GM12874 (cell line): ENCODE results near the gene CD70.

Experiments used
- TF ChIP-seq, protein P1 (sequence below): IDR thresholded peaks from 2 replicates; pipeline ENCODE4 v1.5.1; 2011; ENCODE audit warnings: low read depth, mild to moderate bottlenecking, control low read depth, low read length, moderate library complexity; ENCODE audit not compliant: insufficient read depth

Gene CD70

DNA sequence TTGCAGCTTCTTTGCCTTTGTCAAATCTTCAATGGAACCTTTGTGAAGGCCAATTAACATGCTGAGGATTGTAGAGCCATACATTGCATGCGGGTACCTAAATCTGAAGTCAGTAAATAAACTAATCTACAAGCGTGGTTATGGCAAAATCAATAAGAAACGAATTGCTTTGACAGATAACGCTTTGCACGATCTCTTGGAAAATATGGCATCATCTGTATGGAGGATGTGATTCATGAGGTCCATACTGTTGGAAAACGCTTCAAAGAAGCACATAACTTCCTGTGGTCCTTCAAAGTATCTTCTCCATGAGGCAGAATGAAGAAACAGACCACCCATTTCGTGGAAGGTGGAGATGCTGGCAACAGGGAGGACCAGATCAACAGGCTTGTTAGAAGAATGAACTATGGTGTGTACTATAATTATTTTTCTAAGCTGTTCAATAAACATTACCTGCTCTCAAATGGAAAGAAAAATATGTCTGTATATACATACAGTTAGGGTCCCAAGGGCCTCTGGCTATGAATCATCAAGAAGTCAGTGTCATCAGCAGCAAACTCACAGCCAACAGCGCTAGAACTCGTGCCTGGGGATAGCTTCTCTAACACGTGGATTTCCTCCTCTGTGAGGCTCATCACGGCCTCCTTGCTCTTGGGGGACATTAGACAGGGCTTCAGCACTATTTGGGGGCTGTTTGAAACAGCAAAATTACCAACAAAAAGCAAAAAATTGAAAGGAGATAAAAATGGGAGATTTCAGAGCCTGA is 2.9 kb upstream of the CD70 start:
- TF ChIP-seq, protein P1, sequence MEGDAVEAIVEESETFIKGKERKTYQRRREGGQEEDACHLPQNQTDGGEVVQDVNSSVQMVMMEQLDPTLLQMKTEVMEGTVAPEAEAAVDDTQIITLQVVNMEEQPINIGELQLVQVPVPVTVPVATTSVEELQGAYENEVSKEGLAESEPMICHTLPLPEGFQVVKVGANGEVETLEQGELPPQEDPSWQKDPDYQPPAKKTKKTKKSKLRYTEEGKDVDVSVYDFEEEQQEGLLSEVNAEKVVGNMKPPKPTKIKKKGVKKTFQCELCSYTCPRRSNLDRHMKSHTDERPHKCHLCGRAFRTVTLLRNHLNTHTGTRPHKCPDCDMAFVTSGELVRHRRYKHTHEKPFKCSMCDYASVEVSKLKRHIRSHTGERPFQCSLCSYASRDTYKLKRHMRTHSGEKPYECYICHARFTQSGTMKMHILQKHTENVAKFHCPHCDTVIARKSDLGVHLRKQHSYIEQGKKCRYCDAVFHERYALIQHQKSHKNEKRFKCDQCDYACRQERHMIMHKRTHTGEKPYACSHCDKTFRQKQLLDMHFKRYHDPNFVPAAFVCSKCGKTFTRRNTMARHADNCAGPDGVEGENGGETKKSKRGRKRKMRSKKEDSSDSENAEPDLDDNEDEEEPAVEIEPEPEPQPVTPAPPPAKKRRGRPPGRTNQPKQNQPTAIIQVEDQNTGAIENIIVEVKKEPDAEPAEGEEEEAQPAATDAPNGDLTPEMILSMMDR: no peak

DNA sequence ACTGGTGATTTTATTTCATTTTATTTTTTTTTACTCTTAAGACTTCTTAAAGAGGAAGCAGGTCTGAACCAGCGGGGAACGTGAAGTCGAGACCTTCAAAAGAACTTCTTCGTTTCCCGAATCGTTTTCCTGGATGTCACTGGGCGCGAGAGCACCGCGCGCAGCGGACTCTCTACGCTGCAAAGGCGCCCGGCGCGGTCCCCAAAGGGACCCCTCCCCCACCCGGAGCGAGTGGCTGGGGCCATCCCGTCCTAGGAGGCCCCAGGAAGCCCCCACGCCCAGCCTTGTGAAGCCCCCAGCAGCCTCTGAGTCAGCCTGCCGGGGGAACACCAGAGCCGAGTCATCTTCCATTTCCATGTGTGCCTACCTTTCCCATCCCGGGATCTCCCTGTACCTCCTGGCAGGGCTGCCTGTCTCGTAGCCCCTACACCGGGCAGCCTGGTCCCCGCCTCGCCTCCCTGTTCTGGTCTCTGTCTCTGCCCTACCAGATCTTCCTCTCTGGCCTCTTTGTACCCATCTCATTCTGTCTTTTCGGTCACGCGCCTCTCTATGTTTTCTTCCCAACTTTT is 608 bp downstream of the CD70 start:
- TF ChIP-seq, protein P1: no peak

DNA sequence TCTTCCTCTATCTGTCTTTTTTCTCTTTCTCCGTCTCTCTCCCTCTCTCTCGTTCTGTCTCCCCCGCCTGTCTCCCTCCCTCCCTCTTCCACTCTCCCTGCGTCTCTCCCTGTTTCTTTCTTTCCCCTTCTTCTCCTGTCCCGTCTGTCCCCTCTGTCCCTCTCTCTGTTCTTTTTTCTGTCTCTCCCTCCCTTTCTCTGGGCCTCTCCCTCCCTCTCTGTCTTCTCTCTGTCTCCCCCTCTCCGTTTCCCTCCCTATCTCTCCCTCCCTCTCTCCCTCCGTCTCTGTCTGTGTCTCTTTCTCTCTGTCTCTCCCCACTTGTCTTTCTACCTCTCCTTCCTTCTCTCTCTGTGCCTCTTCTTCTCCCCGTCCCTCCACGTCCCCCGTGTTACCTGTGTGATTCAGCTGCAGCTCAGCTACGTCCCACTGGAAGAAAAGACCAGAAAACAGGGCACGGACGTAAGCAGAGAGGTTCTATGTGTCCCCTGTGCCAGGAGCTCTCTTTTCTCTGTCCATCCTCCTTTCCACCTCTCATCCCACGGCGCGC is 1.2 kb downstream of the CD70 start:
- TF ChIP-seq, protein P1: no peak

DNA sequence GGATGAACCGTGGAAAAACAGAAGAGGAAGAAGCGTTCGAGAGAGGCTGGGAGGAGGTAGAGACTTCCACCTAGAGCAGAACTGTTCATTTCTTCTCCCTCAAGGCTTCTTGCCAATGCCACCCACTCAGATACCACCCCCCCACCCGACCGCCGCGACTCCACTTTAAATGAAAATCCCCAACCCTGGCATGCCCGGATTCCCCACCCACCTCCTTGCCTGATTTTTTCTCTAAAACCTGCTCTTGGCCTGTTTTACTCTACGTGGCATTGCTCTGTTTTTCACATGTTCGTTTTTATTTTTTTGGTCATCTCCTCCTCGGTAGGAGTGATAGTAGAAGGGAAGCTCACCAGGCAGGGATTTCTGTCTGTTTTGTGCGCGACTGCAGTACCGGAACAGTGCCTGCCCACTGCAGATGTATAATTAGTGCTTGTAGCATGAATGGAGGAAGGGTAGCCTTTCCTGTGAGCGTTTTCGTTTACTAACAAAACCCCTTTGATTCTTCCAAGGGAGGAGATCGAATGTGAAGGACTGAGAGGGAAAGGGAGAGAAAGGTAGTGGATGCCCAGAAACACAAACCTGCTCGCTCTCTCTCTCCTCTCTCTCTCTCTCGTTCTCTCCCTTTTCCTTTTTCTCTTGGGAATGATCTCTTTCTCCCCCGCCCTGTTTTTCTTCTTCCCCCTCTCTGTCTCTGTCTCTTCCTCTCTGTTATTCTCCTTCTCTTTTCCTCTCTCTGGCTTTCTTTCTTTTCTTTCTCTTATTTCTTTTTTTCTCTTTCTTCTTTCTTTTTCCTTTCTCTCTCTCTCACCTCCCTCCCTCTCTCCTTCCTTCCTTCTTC is 2.2 kb downstream of the CD70 start:
- TF ChIP-seq, protein P1: no peak

- TF ChIP-seq, protein P1: no peak
Observed at GRCh38 chr19:6587998-6588507, 2.9 kb downstream of the CD70 start.

GRCh38 chr19:6587093-6587820 is 3.7 kb downstream of the CD70 start:
- TF ChIP-seq, protein P1: no peak
